GM18951 (cell line): ENCODE data around the gene PHF21B.

Source experiments
- POLR2A ChIP-seq: IDR thresholded peaks from 4 replicates; pipeline ENCODE4 v1.6.1; 2011; ENCODE audit warnings: mild to moderate bottlenecking; ENCODE audit not compliant: insufficient read length, insufficient read depth; ENCODE audit errors: extremely low read depth
- in situ Hi-C: fragments of 300-500 bp; cut with MboI; formaldehyde crosslinking; loops from one replicate; pipeline ENCODE4 v1.12.0; 2022; ENCODE audit warnings: low sequenced_read_pairs, mixed read lengths, inconsistent platforms; ENCODE audit not compliant: unreplicated experiment

PHF21B gene

GRCh38 chr22:44937216-44937615, 72.6 kb downstream of the PHF21B start:
- no peak for TF ChIP-seq POLR2A
- in situ Hi-C loops = no loop called here

DNA sequence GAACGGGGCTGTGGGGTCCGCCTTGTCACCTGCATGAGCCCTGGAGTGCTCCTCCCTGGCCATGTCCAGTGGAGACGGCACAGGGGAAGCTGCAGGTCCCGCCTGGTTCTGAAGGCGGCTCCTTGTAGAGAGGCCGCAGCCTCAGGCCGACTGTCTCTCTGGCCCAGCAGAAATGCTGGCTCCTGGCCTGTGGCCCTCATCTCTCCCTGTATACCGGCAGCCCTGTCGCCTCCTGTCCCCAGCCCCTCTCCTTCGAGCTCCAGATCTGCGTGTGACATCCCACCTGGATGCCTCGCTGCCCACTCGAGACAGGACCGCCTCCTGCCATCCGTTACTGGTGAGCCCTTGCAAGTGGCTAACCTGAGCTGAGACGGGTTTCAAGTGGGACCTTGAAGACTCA, 73.6 kb downstream of the PHF21B start:
- TF ChIP-seq POLR2A = no peak
- in situ Hi-C loops = no loop called here

- TF ChIP-seq POLR2A = no peak
- in situ Hi-C loops = no loop called here
These were observed 74.1 kb downstream of the PHF21B start for GRCh38 chr22:44935724-44936123.

GRCh38 chr22:44934454-44934735, 75.4 kb downstream of the PHF21B start:
- in situ Hi-C loops = no loop called here

GRCh38 chr22:44933666-44934453, 75.9 kb downstream of the PHF21B start:
- TF ChIP-seq POLR2A = no peak
- in situ Hi-C loops = no loop called here

More at GRCh38 chr22:44934454-44934735, 75.4 kb downstream of the PHF21B start:
- TF ChIP-seq POLR2A = no peak

GRCh38 chr22:44932493-44932892, 77.3 kb downstream of the PHF21B start:
- in situ Hi-C loops = no loop called here
- TF ChIP-seq POLR2A = no peak

- TF ChIP-seq POLR2A = no peak
- in situ Hi-C loops = no loop called here
These were observed 78.0 kb downstream of the PHF21B start for GRCh38 chr22:44931766-44932165.

- in situ Hi-C loops = no loop called here
- TF ChIP-seq POLR2A = no peak
These were observed 78.7 kb downstream of the PHF21B start for GRCh38 chr22:44931077-44931540.

DNA sequence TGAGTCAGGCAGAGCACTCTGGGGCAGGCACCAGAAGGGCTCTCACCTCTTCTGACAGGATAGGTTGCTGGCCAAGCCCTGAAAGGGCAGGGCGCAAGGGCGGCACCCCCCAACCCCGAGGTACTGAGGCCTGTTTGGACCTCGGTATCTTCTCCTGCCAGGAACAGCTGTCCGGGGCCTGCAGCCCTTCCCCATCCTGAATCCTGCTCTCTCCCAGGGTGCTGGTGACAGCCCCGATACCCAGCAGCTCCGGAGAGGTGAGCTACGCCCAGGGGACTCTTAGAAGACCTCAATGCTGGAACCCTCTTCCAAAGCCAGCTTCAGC, 79.1 kb downstream of the PHF21B start:
- in situ Hi-C loops = no loop called here
- no peak for TF ChIP-seq POLR2A

DNA sequence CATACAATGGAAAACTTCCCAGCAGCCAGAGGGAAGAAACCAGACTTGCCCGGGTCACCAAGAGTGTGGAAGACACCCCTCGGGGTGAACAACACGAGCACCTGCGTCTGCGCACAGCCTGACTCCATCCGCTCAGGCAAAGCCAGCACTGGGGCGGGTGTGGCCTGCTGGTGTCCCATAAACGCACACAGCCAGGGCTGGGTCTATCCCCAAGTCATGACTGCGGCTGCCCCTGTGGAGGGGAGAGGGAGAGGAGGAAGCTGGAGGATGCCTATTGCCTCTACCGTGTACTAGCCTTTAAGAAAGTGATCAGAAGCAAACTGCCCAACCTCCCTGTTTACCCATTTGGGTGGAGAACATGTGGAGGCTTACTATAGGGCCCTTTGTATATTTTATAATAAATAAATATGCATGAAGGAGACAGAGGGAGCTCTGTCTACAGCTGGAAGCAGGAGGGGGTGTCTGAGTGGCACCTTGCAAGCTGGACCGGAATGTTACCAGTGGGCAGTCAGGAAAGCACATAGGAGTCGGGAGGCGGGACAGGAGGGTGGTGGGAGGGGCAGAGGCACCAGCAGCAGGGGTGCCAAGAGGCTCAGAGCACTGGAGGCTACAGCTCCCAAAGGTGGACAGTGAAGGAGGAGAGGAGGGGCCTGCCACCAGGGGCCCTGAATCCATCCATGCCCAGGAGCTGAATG, 79.6 kb downstream of the PHF21B start:
- in situ Hi-C loops = no loop called here
- no peak for TF ChIP-seq POLR2A

- in situ Hi-C loops = no loop called here
- no peak for TF ChIP-seq POLR2A
These were observed 80.3 kb downstream of the PHF21B start for GRCh38 chr22:44929359-44930015.

DNA sequence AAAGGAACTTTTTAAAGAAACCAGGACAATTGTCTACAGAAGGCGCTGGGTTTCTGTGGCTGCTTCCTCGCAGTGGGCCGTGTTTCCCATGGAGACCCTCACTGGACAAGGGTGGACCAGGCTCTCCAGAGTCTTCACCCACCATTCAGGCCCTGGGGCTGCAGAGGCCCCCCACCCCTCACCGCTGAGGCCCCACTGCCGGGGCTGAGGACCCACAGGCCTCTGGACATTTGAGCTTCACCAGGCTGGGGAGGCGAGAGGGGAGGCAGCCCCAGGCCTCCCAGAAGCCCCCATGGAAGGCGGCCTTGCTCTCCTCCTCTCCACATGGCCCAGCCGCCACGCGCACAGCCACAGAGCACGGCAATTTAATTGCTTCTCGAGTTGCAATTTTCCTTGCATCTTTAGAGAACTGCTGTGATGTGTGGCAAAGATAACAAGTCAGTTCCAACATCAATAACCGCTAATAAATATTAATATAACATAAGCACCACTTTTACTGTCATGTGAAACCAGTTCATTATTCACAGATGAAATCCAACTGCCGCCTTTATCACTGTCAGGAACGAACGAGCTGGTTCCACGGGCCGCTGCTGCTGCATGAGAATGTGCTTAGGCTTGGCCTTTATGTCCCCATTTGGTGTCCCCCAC, 81.0 kb downstream of the PHF21B start:
- no peak for TF ChIP-seq POLR2A
- in situ Hi-C loops = no loop called here

DNA sequence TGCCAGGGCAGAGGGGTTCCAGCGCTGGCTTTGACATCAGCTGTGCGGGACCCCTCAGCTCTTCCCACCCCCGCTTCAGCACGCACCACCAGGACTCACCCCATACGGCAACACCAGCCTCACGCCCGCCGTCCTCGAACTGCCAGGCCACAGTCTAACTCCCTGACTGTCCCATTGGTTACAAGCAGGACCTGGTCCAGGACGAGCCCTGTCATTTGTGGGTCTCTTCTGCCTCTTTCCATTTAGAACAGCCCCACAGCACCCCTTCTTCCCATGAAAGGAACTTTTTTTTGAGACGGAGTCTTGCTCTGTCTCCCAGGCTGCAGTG, 81.7 kb downstream of the PHF21B start:
- TF ChIP-seq POLR2A = no peak
- in situ Hi-C loops = no loop called here
